ENCODE data around the gene NCKAP5L.
A peak's percentile ranks its signal among the peaks of the same experiment; 100 is the strongest.

The NCKAP5L gene

GRCh38 chr12:49868449-49868848 is 40.2 kb upstream of the NCKAP5L start:
- Histone ChIP-seq H4K20me1 (ENCODE audit: insufficient read depth) (no peaks in the 10 kb centered on the region), H3K79me2 (ENCODE audit: insufficient read depth, low read depth) (no peaks in the 10 kb centered on the region), H3K4me3 (IDR thresholded peaks at IDR 0.05; ENCODE audit: insufficient read depth, low read depth, low read length) (no peak overlapping the region), H2AFZ (ENCODE audit: low read depth) (no peak overlapping the region), H3K27ac (no peak overlapping the region), H3K4me2 (no peak overlapping the region), H3K9ac (no peak overlapping the region), H3K4me1 (ENCODE audit: low read depth, poor library complexity, severe bottlenecking) (no peaks in the 10 kb centered on the region), H3K36me3 (ENCODE audit: insufficient read depth) (no peaks in the 10 kb centered on the region), H3K27me3 (ENCODE audit: insufficient read depth, low read depth) (no peaks in the 10 kb centered on the region; the same call in 1 of the 2 replicates)
- no peak for TF ChIP-seq CTCF (conservative IDR thresholded peaks at IDR 0.05; ENCODE audit: low read depth, low read length)

- Histone ChIP-seq H3K79me2 (ENCODE audit: insufficient read depth, low read depth) (no peaks in the 10 kb centered on the region), H3K9ac (no peak overlapping the region), H3K36me3 (ENCODE audit: insufficient read depth) (no peaks in the 10 kb centered on the region), H2AFZ (ENCODE audit: low read depth) (0 out of 2 replicates have a peak overlapping the region, but pooled peaks have one; percentile 87), H3K4me2 (no peak overlapping the region), H4K20me1 (ENCODE audit: insufficient read depth) (no peaks in the 10 kb centered on the region), H3K4me1 (ENCODE audit: low read depth, poor library complexity, severe bottlenecking) (no peaks in the 10 kb centered on the region), H3K27ac (no peak overlapping the region), H3K27me3 (ENCODE audit: insufficient read depth, low read depth) (no peaks in the 10 kb centered on the region; the same call in 1 of the 2 replicates), H3K4me3 (IDR thresholded peaks at IDR 0.05; ENCODE audit: insufficient read depth, low read depth, low read length) (no peak overlapping the region)
- TF ChIP-seq CTCF (conservative IDR thresholded peaks at IDR 0.05; ENCODE audit: low read depth, low read length) = no peak
These were observed 39.5 kb upstream of the NCKAP5L start for GRCh38 chr12:49867570-49868341.

- H3K4me3 ChIP-seq (IDR thresholded peaks at IDR 0.05; ENCODE audit: insufficient read depth, low read depth, low read length) = no peak overlapping the region
These were observed 38.8 kb upstream of the NCKAP5L start for GRCh38 chr12:49866859-49867569.

GRCh38 chr12:49865782-49866135 is 37.5 kb upstream of the NCKAP5L start:
- H4K20me1 ChIP-seq (ENCODE audit: insufficient read depth) = no peaks in the 10 kb centered on the region
- no peaks in the 10 kb centered on the region; the same call in 1 of the 2 replicates for H3K27me3 ChIP-seq (ENCODE audit: insufficient read depth, low read depth)
- no peak overlapping the region for H3K9ac ChIP-seq
- H3K79me2 ChIP-seq (ENCODE audit: insufficient read depth, low read depth) = no peaks in the 10 kb centered on the region
- H3K36me3 ChIP-seq (ENCODE audit: insufficient read depth) = no peaks in the 10 kb centered on the region
- no peaks in the 10 kb centered on the region for H3K4me1 ChIP-seq (ENCODE audit: low read depth, poor library complexity, severe bottlenecking)
- TF ChIP-seq CTCF (conservative IDR thresholded peaks at IDR 0.05; ENCODE audit: low read depth, low read length) = no peak
- H3K4me2 ChIP-seq = no peak overlapping the region
- no peak overlapping the region for H3K4me3 ChIP-seq (IDR thresholded peaks at IDR 0.05; ENCODE audit: insufficient read depth, low read depth, low read length)
- H3K27ac ChIP-seq = no peak overlapping the region
- H2AFZ ChIP-seq (ENCODE audit: low read depth) = no peak overlapping the region

More at GRCh38 chr12:49866859-49867569, 38.8 kb upstream of the NCKAP5L start:
- no peaks in the 10 kb centered on the region; the same call in 1 of the 2 replicates for H3K27me3 ChIP-seq (ENCODE audit: insufficient read depth, low read depth)
- no peak overlapping the region for H3K27ac ChIP-seq
- peak; percentile 96 for TF ChIP-seq CTCF (conservative IDR thresholded peaks at IDR 0.05; ENCODE audit: low read depth, low read length)
- H3K4me1 ChIP-seq (ENCODE audit: low read depth, poor library complexity, severe bottlenecking) = no peaks in the 10 kb centered on the region
- no peaks in the 10 kb centered on the region for H3K79me2 ChIP-seq (ENCODE audit: insufficient read depth, low read depth)
- H3K4me2 ChIP-seq = no peak overlapping the region
- H3K36me3 ChIP-seq (ENCODE audit: insufficient read depth) = no peaks in the 10 kb centered on the region
- H2AFZ ChIP-seq (ENCODE audit: low read depth) = peak overlapping the region; percentile 87
- H3K9ac ChIP-seq = no peak overlapping the region
- no peaks in the 10 kb centered on the region for H4K20me1 ChIP-seq (ENCODE audit: insufficient read depth)

Data from KMS-11 (cell line).